ENCODE data around the gene EPAS1.

GRCh38 chr2:46356991-46357390 lies 59.8 kb downstream of the EPAS1 start:
- TF ChIP-seq CTCF (IDR thresholded peaks at IDR 0.05) (no peak), POLR2A (IDR thresholded peaks at IDR 0.05) (no peak)
